Ascending aorta (tissue), 2 donors: ENCODE results near the gene RBM20. TPM values are rescaled to one million over a fixed set of nuclear protein-coding genes. Genes with fewer than 3 reads are reported as not detected.

Experiments used
- DNase-seq, 2 donors: peaks; one replicate each; pipeline ENCODE4 v3.0.0-alpha.2; 2019; ENCODE audit warnings: low spot score in 2 of 2
- H3K27ac ChIP-seq, 2 donors: fragments of 200-600 bp; sonication (generic); one replicate each; pipeline ENCODE4 v1.5.1; 2016 to 2017; ENCODE audit warnings: mild to moderate bottlenecking in 1 of 2
- H3K27me3 ChIP-seq: fragments of 200-600 bp; sonication (generic); one replicate; pipeline ENCODE4 v1.5.1; 2017
- H3K36me3 ChIP-seq, 2 donors: fragments of 200-600 bp; sonication (generic); one replicate each; pipeline ENCODE4 v1.5.1; 2016
- H3K4me1 ChIP-seq, 2 donors: fragments of 200-600 bp; sonication (generic); one replicate each; pipeline ENCODE4 v1.5.1; 2016 to 2017; ENCODE audit warnings: mild to moderate bottlenecking in 1 of 2
- H3K4me3 ChIP-seq, 2 donors: fragments of 200-600 bp; sonication (generic); one replicate each; pipeline ENCODE4 v1.5.1; 2016 to 2017; ENCODE audit warnings: mild to moderate bottlenecking in 1 of 2
- H3K9me3 ChIP-seq, 2 donors: fragments of 200-600 bp; sonication (generic); one replicate each; pipeline ENCODE4 v1.5.1; 2016
- CTCF ChIP-seq, 3 experiments: fragments of 200-600 bp in 2 of 3; fragments of 450-650 bp in 1 of 3; sonication (generic) in 2 of 3; IDR thresholded peaks; one replicate each; pipeline ENCODE4 v1.5.1; 2016 to 2019; ENCODE audit warnings: antibody characterized with exemption in 3 of 3, mild to moderate bottlenecking in 1 of 3, moderate library complexity in 1 of 3
- intact Hi-C: fragments of 100-400 bp; cut with DNase I; formaldehyde crosslinking; loops from one replicate; pipeline ENCODE4 v1.15.1; 2023
- total RNA-seq: library from RNA; depleted of rRNA; stranded (reverse); fragments of >200 nt; gene quantifications from one replicate; pipeline ENCODE4 v1.1.0, GENCODE V29; 2016

The RBM20 gene
- total RNA-seq, 1 donor from 2014 or later, result 4.8 TPM

- Histone ChIP-seq H3K27me3 (no peaks in the 10 kb centered on the region), H3K27ac (peak overlapping the region in 1 of 2 donors; percentile 82), H3K4me3 (no peak overlapping the region), H3K9me3 (no peaks in the 10 kb centered on the region), H3K4me1 (peaks cover 14 to 45% of the 10 kb centered on the region in 2 donors), H3K36me3 (peaks cover 5 to 9% of the 10 kb centered on the region in 2 donors)
- intact Hi-C loops, result no loop called here
- TF ChIP-seq CTCF (IDR thresholded peaks at IDR 0.05), result no peak
- DNase-seq, result peak in 1 of 2 donors; percentile 57
Observed at GRCh38 chr10:110833234-110833940, 189.3 kb downstream of the RBM20 start.

- no peak for TF ChIP-seq CTCF (IDR thresholded peaks at IDR 0.05)
- intact Hi-C loops, result loop anchor here (2.0 kb wide), 1 partner anchor 31 kb away; no protein-coding TSS in a partner anchor
- H3K27ac ChIP-seq, result peak overlapping the region; percentile 78 to 82
Observed at GRCh38 chr10:110833941-110834628, 189.9 kb downstream of the RBM20 start.

GRCh38 chr10:110834629-110835301 is 190.6 kb downstream of the RBM20 start:
- H3K4me1 ChIP-seq, result peaks cover 14 to 40% of the 10 kb centered on the region in 2 donors
- no peaks in the 10 kb centered on the region for H3K27me3 ChIP-seq
- TF ChIP-seq CTCF (IDR thresholded peaks at IDR 0.05), result no peak
- DNase-seq, result peak; percentile 33 to 77
- intact Hi-C loops, result loop anchor here (2.0 to 5.0 kb wide), 2 partner anchors 30 to 32 kb away; no protein-coding TSS in a partner anchor
- no peak overlapping the region for H3K4me3 ChIP-seq
- H3K9me3 ChIP-seq, result no peaks in the 10 kb centered on the region
- H3K27ac ChIP-seq, result peak overlapping the region; percentile 78 to 82
- H3K36me3 ChIP-seq, result peaks cover 5 to 9% of the 10 kb centered on the region in 2 donors

More at GRCh38 chr10:110833941-110834628, 189.9 kb downstream of the RBM20 start:
- Histone ChIP-seq H3K36me3 (peaks cover 5 to 9% of the 10 kb centered on the region in 2 donors), H3K4me1 (peaks cover 14 to 40% of the 10 kb centered on the region in 2 donors), H3K9me3 (no peaks in the 10 kb centered on the region), H3K27me3 (no peaks in the 10 kb centered on the region), H3K4me3 (no peak overlapping the region)
- DNase-seq, result peak in 1 of 2 donors; percentile 61

GRCh38 chr10:110835841-110836240 is 191.7 kb downstream of the RBM20 start:
- no peak for DNase-seq
- intact Hi-C loops, result loop anchor here (2.0 to 5.0 kb wide), 2 partner anchors 29 to 34 kb away; no protein-coding TSS in a partner anchor
- Histone ChIP-seq H3K4me1 (peaks cover 19 to 44% of the 10 kb centered on the region in 2 donors), H3K9me3 (no peaks in the 10 kb centered on the region), H3K36me3 (peaks cover 3 to 6% of the 10 kb centered on the region in 2 donors), H3K4me3 (no peak overlapping the region), H3K27me3 (no peaks in the 10 kb centered on the region), H3K27ac (peak overlapping the region; percentile 78 to 82)
- TF ChIP-seq CTCF (IDR thresholded peaks at IDR 0.05), result no peak

- Histone ChIP-seq H3K27me3 (no peaks in the 10 kb centered on the region), H3K4me1 (peaks cover 19 to 44% of the 10 kb centered on the region in 2 donors), H3K4me3 (no peak overlapping the region), H3K36me3 (no peaks in the 10 kb centered on the region), H3K9me3 (no peaks in the 10 kb centered on the region), H3K27ac (peak overlapping the region; percentile 61 to 82)
- TF ChIP-seq CTCF (IDR thresholded peaks at IDR 0.05), result no peak
- DNase-seq, result no peak
- intact Hi-C loops, result loop anchor here (5.0 kb wide), 1 partner anchor 34 kb away; no protein-coding TSS in a partner anchor
Observed at GRCh38 chr10:110836706-110837105, 192.6 kb downstream of the RBM20 start.
